ENCODE measurements around the gene ZNF121. TPM values are rescaled to one million over a fixed set of nuclear protein-coding genes. Genes with fewer than 3 reads are reported as not detected.

The ZNF121 gene
- 65.1 TPM for total RNA-seq

DNA sequence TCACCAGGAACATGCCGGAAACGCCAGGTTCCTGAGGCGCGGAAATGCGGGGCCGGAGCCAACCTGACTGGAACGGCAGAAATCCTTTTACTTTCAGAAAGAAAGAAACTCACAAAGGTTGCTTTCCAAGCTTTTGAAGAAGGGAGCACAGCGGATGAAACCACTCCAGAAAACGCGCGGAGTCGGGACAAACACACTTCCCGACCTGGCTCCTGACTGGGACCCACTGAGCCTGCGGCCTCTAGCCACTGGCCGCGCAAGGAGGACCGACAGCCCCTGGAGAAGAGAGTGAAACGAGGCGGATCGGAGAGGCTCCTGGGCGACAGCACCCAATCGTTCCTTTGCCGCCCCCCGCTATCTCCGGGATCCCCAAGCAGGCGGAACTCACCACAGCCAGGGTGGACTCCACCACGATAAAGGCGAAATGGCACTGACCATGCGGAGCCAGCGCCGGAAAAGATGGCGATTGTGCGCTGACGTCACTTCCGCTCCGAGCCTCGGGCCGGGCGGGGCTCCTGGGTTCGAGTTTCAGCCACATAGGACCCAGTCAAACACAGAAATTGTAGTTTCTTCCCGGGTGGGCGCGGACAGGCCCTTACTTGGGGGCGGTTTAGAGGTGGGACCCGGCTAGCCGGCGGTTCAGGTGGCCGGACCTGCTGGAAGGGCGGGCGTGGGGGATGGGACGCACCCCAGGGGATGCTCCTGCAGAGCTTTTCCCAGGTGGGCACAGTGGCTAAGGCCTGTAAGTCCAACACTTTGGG lies at the start of gene ZNF121:
Gene ZNF121 (minus strand): TSS at position 432 of the 761 bp plus-strand sequence. CDS start 16,407 bp downstream, outside the sequence.

DNA sequence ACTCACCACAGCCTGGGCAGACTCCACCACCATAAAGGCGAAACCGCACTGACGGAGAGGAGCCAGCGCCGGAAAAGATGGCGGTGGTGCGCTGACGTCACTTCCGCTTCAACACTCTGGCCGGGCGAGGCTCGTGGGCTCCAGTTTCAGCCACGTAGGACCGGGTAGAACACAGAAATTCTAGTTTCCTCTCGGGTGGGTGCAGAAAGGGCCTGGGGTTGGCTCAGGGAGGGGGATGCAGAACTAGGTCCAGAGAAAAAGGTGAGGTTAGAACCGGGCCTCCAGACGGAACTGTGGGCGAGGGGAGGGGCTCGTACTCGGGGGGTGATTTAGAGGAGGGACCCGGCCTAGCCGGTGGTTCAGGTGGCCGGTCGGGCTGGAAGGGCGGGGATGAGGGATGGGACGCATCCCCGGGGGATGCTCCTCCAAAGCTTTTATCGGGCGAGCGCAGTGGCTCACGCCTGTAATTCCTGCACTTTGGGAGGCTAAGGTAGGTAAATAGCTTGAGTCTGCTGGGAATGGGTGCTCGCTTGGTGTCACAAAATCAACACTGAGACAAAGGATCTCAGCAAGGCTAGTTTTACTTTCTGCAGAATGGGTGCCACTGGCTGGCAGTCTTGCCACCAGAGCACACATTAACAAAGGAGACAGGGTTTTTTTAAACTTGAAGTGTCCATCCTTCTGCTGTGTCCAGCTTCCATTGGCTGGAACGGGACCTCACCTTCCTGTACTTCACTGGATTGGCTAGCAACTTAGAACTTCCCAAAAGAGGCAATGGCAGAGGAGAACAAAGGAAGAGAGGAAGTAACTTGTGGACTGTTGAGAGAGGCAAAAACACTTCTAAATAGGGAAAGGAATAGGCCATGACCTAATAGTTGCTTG lies 37.1 kb upstream of the ZNF121 start, which contains the start of gene ZNF561:
Gene ZNF561 (minus strand): TSS at position 77 of the 882 bp plus-strand sequence. CDS start 1,776 bp downstream, outside the sequence.

DNA sequence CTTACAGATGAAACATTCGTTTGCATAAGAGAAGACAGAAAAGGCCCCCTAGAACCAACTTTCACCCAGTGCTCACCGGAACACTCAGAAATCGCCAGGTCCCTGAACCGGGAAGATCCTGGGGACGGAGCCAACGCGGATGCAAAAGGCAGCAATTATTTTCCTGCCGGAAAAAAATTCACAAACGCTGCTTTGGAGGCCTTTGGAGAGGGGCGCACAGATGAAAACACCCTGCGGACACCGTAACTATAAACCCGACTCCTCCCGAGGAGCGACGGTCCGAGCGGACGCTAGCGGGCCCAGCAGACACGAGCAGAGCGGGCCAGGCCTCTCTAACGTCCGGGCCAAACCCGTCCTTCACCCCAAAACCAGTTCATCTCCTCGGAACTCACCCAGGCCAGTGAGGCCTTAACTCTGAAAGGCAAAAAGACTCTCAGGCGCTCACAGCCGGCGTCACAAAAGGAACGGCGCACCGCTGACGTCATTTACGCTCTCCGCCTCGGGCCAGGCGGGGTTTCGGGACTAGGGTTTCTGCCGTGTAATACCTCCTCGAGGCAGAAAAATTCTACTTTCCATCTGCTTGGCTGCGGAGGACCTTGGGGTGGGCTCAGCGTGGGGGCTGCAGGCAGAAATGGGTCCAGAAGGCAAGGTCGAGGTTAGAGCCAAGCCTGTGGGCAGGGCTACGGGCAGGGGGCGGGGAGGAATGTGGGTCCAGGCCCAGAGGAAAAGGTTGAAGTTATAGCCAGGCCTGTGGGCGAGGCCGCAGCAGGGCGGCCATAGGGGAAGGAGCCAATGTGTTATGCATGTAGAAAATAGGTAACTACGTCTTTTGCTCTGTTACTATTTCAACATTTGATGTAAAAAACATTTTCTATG lies 45.9 kb downstream of the ZNF121 start, which contains the start of gene ZNF426:
Gene ZNF426 (minus strand): TSS at position 463 of the 876 bp plus-strand sequence. CDS start 2,413 bp downstream, outside the sequence.

Other genes with a start within 250 kb of the ZNF121 start
- 10.3 TPM for gene ZNF177, start 221.5 kb downstream of the ZNF121 start, total RNA-seq
- 38.8 TPM for gene ZNF266, start 148.9 kb downstream of the ZNF121 start, total RNA-seq
- not detected for gene ZNF560, start 85.9 kb downstream of the ZNF121 start, total RNA-seq
- 28.0 TPM for gene ZNF426, start 45.9 kb downstream of the ZNF121 start, total RNA-seq
- gene ZNF561, start 36.7 kb upstream of the ZNF121 start, total RNA-seq: 48.9 TPM
- gene ZNF562, start 90.6 kb upstream of the ZNF121 start, total RNA-seq: 62.2 TPM
- gene ZNF846, start 184.2 kb upstream of the ZNF121 start, total RNA-seq: 38.5 TPM
- 15.7 TPM for gene FBXL12, start 234.6 kb upstream of the ZNF121 start, total RNA-seq
- gene UBL5, start 243.4 kb upstream of the ZNF121 start, total RNA-seq: 209 TPM

Data from camera-type eye (tissue), 1 donor.